ENCODE data around the gene TXNRD3. TPM values are rescaled to one million over a fixed set of nuclear protein-coding genes. Genes with fewer than 3 reads are reported as not detected.
A peak's percentile ranks its signal among the peaks of the same experiment; 100 is the strongest.

TXNRD3 gene
- polyA plus RNA-seq, 3 donors = 0.57 to 1.7 (median 0.90) TPM

GRCh38 chr3:126655887-126656286 lies 963 bp upstream of the TXNRD3 start:
- H3K9me3 Mint-ChIP-seq = peaks cover 7 to 19% (median 13%) of the 10 kb centered on the region in 7 donors
- peak overlapping the region; percentile 84 to 90 for H3K4me3 Mint-ChIP-seq
- H3K27ac ChIP-seq (ENCODE audit: low read depth in 1 of 2, low read length in 2 of 2) = no peak overlapping the region
- intact Hi-C loops (cut with micrococcal nuclease) = no loop called here
- H3K4me2 ChIP-seq (replicated peaks; ENCODE audit: extremely low read depth, low read length, poor library complexity, severe bottlenecking) = no peak overlapping the region
- DNase-seq = no peak
- H3K4me3 ChIP-seq (replicated peaks in 1 of 3; ENCODE audit: low read depth in 2 of 3, low read length in 3 of 3) = no peak overlapping the region
- H3K79me2 ChIP-seq (ENCODE audit: insufficient read depth, low read length) = no peaks in the 10 kb centered on the region
- no peaks in the 10 kb centered on the region for H4K20me1 ChIP-seq (ENCODE audit: insufficient read depth, low read length)
- no peak overlapping the region for H3K9ac ChIP-seq (ENCODE audit: insufficient read depth, low read length, poor library complexity, severe bottlenecking)
- H3K36me3 ChIP-seq (replicated peaks in 1 of 2; ENCODE audit: control insufficient read depth in 1 of 2, insufficient read depth in 2 of 2, low read length in 2 of 2) = no peaks in the 10 kb centered on the region
- 96% methylated on average over 11 of the region's 11 CpGs for WGBS (ENCODE audit: insufficient coverage)
- peaks cover 7% of the 10 kb centered on the region for H3K4me1 Mint-ChIP-seq
- peaks cover 0 to 11% of the 10 kb centered on the region in 2 donors for H3K27me3 ChIP-seq (ENCODE audit: control insufficient read depth in 2 of 2, insufficient read depth in 2 of 2, low read length in 2 of 2)
- no peak overlapping the region for H2AFZ ChIP-seq (ENCODE audit: insufficient read depth, low read depth, low read length, poor library complexity, severe bottlenecking)
- H3K36me3 Mint-ChIP-seq = no peaks in the 10 kb centered on the region
- H3K9me3 ChIP-seq (replicated peaks in 1 of 2; ENCODE audit: control insufficient read depth in 1 of 2, insufficient read depth in 1 of 2, low read length in 2 of 2) = peaks cover 12 to 13% of the 10 kb centered on the region in 2 donors
- peaks cover 9 to 27% (median 17%) of the 10 kb centered on the region in 3 donors for H3K27me3 Mint-ChIP-seq (ENCODE audit: low read depth in 3 of 3)
- H3K27ac Mint-ChIP-seq = no peak overlapping the region
- no peak for TF ChIP-seq CTCF (IDR thresholded peaks at IDR 0.05)
- H3K4me1 ChIP-seq (ENCODE audit: control insufficient read depth in 1 of 2, insufficient read depth in 2 of 2, low read length in 2 of 2) = peaks cover 2 to 13% of the 10 kb centered on the region in 2 donors

- H4K20me1 ChIP-seq (ENCODE audit: insufficient read depth, low read length) = no peaks in the 10 kb centered on the region
- H3K36me3 Mint-ChIP-seq = no peaks in the 10 kb centered on the region
- intact Hi-C loops (cut with micrococcal nuclease) = no loop called here
- H3K4me1 ChIP-seq (ENCODE audit: control insufficient read depth in 1 of 2, insufficient read depth in 2 of 2, low read length in 2 of 2) = peaks cover 2 to 6% of the 10 kb centered on the region in 2 donors
- no peaks in the 10 kb centered on the region for H3K9me3 ChIP-seq (replicated peaks in 1 of 2; ENCODE audit: control insufficient read depth in 1 of 2, insufficient read depth in 1 of 2, low read length in 2 of 2)
- no peak overlapping the region for H3K4me3 ChIP-seq (replicated peaks in 1 of 3; ENCODE audit: low read depth in 2 of 3, low read length in 3 of 3)
- peaks cover 2 to 8% (median 4%) of the 10 kb centered on the region in 3 donors for H3K27me3 Mint-ChIP-seq (ENCODE audit: low read depth in 3 of 3)
- H3K36me3 ChIP-seq (replicated peaks in 1 of 2; ENCODE audit: control insufficient read depth in 1 of 2, insufficient read depth in 2 of 2, low read length in 2 of 2) = no peaks in the 10 kb centered on the region
- no peak overlapping the region for H3K4me3 Mint-ChIP-seq
- no peak overlapping the region for H3K27ac ChIP-seq (ENCODE audit: low read depth in 1 of 2, low read length in 2 of 2)
- H3K4me1 Mint-ChIP-seq = peaks cover 4% of the 10 kb centered on the region
- no peak overlapping the region for H3K9ac ChIP-seq (ENCODE audit: insufficient read depth, low read length, poor library complexity, severe bottlenecking)
- peak overlapping the region in 1 of 7 donors; percentile 29 for H3K27ac Mint-ChIP-seq
- no peaks in the 10 kb centered on the region for H3K79me2 ChIP-seq (ENCODE audit: insufficient read depth, low read length)
- WGBS (ENCODE audit: insufficient coverage) = no CpG with 5 or more reads among the region's 2 CpGs
- H3K27me3 ChIP-seq (ENCODE audit: control insufficient read depth in 2 of 2, insufficient read depth in 2 of 2, low read length in 2 of 2) = no peaks in the 10 kb centered on the region
- H3K4me2 ChIP-seq (replicated peaks; ENCODE audit: extremely low read depth, low read length, poor library complexity, severe bottlenecking) = no peak overlapping the region
- H3K9me3 Mint-ChIP-seq = peaks cover 0 to 2% (median 0%) of the 10 kb centered on the region in 7 donors
- no peak for TF ChIP-seq CTCF (IDR thresholded peaks at IDR 0.05)
- DNase-seq = no peak
- no peak overlapping the region for H2AFZ ChIP-seq (ENCODE audit: insufficient read depth, low read depth, low read length, poor library complexity, severe bottlenecking)
Observed at GRCh38 chr3:126649556-126650092, 5.3 kb downstream of the TXNRD3 start.
